Mesenchymal stem cell (in vitro differentiated cells and primary cell): ENCODE measurements around the gene MRM2.

Experiments
- DNase-seq: peaks from one replicate; pipeline ENCODE4 v3.0.0-alpha.2; 2013
- H2AFZ ChIP-seq: one replicate; pipeline ENCODE4 v1.6.1; 2013; ENCODE audit warnings: low read depth, mild to moderate bottlenecking, control low read depth, inconsistent platforms, low read length, moderate library complexity
- H2AK5ac ChIP-seq: 2 replicates; pipeline ENCODE4 v1.6.1; 2013; ENCODE audit warnings: low read length, moderate library complexity, mild to moderate bottlenecking, inconsistent platforms; ENCODE audit not compliant: severe bottlenecking
- H2BK120ac ChIP-seq: one replicate; pipeline ENCODE4 v1.6.1; 2013; ENCODE audit warnings: low read depth, mild to moderate bottlenecking, inconsistent platforms, low read length, moderate library complexity
- H2BK12ac ChIP-seq, 2 experiments: one replicate each; pipeline ENCODE4 v1.6.1; 2013; ENCODE audit warnings: inconsistent platforms in 2 of 2, low read length in 2 of 2, mild to moderate bottlenecking in 2 of 2, moderate library complexity in 2 of 2, control low read depth in 1 of 2
- H2BK15ac ChIP-seq: one replicate; pipeline ENCODE4 v1.6.1; 2013; ENCODE audit warnings: mild to moderate bottlenecking, low read depth, inconsistent platforms; ENCODE audit not compliant: poor library complexity, severe bottlenecking
- H2BK5ac ChIP-seq: 2 replicates; pipeline ENCODE4 v1.6.1; 2013; ENCODE audit warnings: low read depth, mild to moderate bottlenecking, low read length, control low read depth, inconsistent platforms; ENCODE audit not compliant: poor library complexity, severe bottlenecking
- H3K14ac ChIP-seq, 2 experiments: one replicate each; pipeline ENCODE4 v1.6.1; 2013; ENCODE audit warnings: inconsistent platforms in 2 of 2, low read length in 2 of 2, control low read depth in 1 of 2, mild to moderate bottlenecking in 1 of 2, moderate library complexity in 1 of 2
- H3K18ac ChIP-seq, 2 experiments: one replicate each; pipeline ENCODE4 v1.6.1; 2013; ENCODE audit warnings: inconsistent platforms in 2 of 2, low read length in 2 of 2, control low read depth in 1 of 2, low read depth in 1 of 2, mild to moderate bottlenecking in 1 of 2
- H3K23ac ChIP-seq, 2 experiments: one replicate each; pipeline ENCODE4 v1.6.1; 2013; ENCODE audit warnings: inconsistent platforms in 2 of 2, low read length in 2 of 2, mild to moderate bottlenecking in 2 of 2, moderate library complexity in 2 of 2, control low read depth in 1 of 2
- H3K27ac ChIP-seq: 2 replicates; pipeline ENCODE4 v1.5.1; 2013; ENCODE audit warnings: mild to moderate bottlenecking, moderate library complexity, low read length, control low read depth, inconsistent platforms; ENCODE audit not compliant: poor library complexity, severe bottlenecking
- H3K27me3 ChIP-seq, 2 experiments: 2 replicates each; pipeline versions ENCODE4 v1.6.1 to v1.7.0; 2013; ENCODE audit warnings: low read length in 2 of 2, mild to moderate bottlenecking in 2 of 2, moderate library complexity in 2 of 2, control low read depth in 1 of 2, inconsistent platforms in 1 of 2; ENCODE audit not compliant: control insufficient read depth in 1 of 2, insufficient read depth in 1 of 2
- H3K36me3 ChIP-seq, 2 experiments: 2 replicates each; pipeline versions ENCODE4 v1.6.1 to v1.7.0; 2013; ENCODE audit warnings: low read length in 2 of 2, control low read depth in 1 of 2, inconsistent platforms in 1 of 2, low read depth in 1 of 2, mild to moderate bottlenecking in 1 of 2; ENCODE audit not compliant: insufficient read depth in 2 of 2, control insufficient read depth in 1 of 2
- H3K4ac ChIP-seq, 2 experiments: one replicate each; pipeline ENCODE4 v1.6.1; 2013; ENCODE audit warnings: inconsistent platforms in 2 of 2, low read length in 2 of 2, mild to moderate bottlenecking in 2 of 2, moderate library complexity in 2 of 2, control low read depth in 1 of 2, low read depth in 1 of 2
- H3K4me1 ChIP-seq: 2 replicates; pipeline ENCODE4 v1.6.1; 2013; ENCODE audit warnings: low read depth, low read length, control low read depth; ENCODE audit not compliant: control insufficient read depth, insufficient read depth
- H3K4me2 ChIP-seq: 2 replicates; pipeline ENCODE4 v1.6.1; 2013; ENCODE audit warnings: low read length, mild to moderate bottlenecking, inconsistent platforms; ENCODE audit not compliant: poor library complexity, severe bottlenecking
- H3K4me3 ChIP-seq, 2 experiments: 2 replicates each; pipeline versions ENCODE4 v1.5.1 to v1.7.0; 2013; ENCODE audit warnings: low read length in 2 of 2, mild to moderate bottlenecking in 2 of 2, control low read depth in 1 of 2, low read depth in 1 of 2; ENCODE audit not compliant: insufficient read depth in 1 of 2
- H3K79me1 ChIP-seq: replicated peaks from 2 replicates; pipeline ENCODE4 v1.6.1; 2013; ENCODE audit warnings: mild to moderate bottlenecking, control low read depth, low read length, inconsistent platforms; ENCODE audit not compliant: poor library complexity, severe bottlenecking
- H3K9ac ChIP-seq: 2 replicates; pipeline ENCODE4 v1.7.0; 2013; ENCODE audit warnings: mild to moderate bottlenecking, low read length, moderate library complexity
- H3K9me3 ChIP-seq: 2 replicates; pipeline ENCODE4 v1.7.0; 2013; ENCODE audit warnings: mild to moderate bottlenecking, low read length; ENCODE audit not compliant: control insufficient read depth
- H4K8ac ChIP-seq: one replicate; pipeline ENCODE4 v1.6.1; 2013; ENCODE audit warnings: inconsistent platforms, mild to moderate bottlenecking, low read length, moderate library complexity
- H4K91ac ChIP-seq: one replicate; pipeline ENCODE4 v1.6.1; 2013; ENCODE audit warnings: mild to moderate bottlenecking, low read length, inconsistent platforms
- WGBS: methylation state at CpG from one replicate; pipeline ENCODE4 v1.1.7; 2013; ENCODE audit warnings: mixed read lengths; 5-methylcytosine and 5-hydroxymethylcytosine counted together

MRM2 gene

GRCh38 chr7:2276107-2276506, 34.1 kb upstream of the MRM2 start:
- no peak overlapping the region for H3K27ac ChIP-seq

GRCh38 chr7:2275101-2275500, 33.1 kb upstream of the MRM2 start:
- no peak overlapping the region for H3K9ac ChIP-seq
- H2BK120ac ChIP-seq, result no peak overlapping the region
- H3K36me3 ChIP-seq, result peaks cover 39 to 57% of the 10 kb centered on the region in 2 experiments
- peaks cover 6% of the 10 kb centered on the region for H3K4me1 ChIP-seq
- 94% methylated on average over 18 of the region's 18 CpGs for WGBS
- no peak overlapping the region for H2BK5ac ChIP-seq
- no peak overlapping the region for H3K14ac ChIP-seq
- peak overlapping the region; percentile 63 for H2BK15ac ChIP-seq
- H3K79me1 ChIP-seq, result peaks cover 19% of the 10 kb centered on the region
- no peak overlapping the region for H2AK5ac ChIP-seq
- H2BK12ac ChIP-seq, result no peak overlapping the region
- no peak overlapping the region for H3K27ac ChIP-seq
- no peak overlapping the region for H3K4me2 ChIP-seq
- H3K27me3 ChIP-seq, result no peaks in the 10 kb centered on the region
- no peak overlapping the region for H3K18ac ChIP-seq
- no peak overlapping the region for H3K23ac ChIP-seq
- no peak overlapping the region for H2AFZ ChIP-seq
- H3K4me3 ChIP-seq, result no peak overlapping the region
- no peak overlapping the region for H4K91ac ChIP-seq
- H3K4ac ChIP-seq, result no peak overlapping the region
- no peaks in the 10 kb centered on the region for H3K9me3 ChIP-seq
- H4K8ac ChIP-seq, result no peak overlapping the region
- DNase-seq, result no peak

More at GRCh38 chr7:2276107-2276506, 34.1 kb upstream of the MRM2 start:
- 95% methylated on average over 18 of the region's 18 CpGs for WGBS
- H2BK12ac ChIP-seq, result no peak overlapping the region
- H2BK15ac ChIP-seq, result no peak overlapping the region
- no peaks in the 10 kb centered on the region for H3K27me3 ChIP-seq
- no peak overlapping the region for H4K8ac ChIP-seq
- H3K9me3 ChIP-seq, result no peaks in the 10 kb centered on the region
- H3K4me1 ChIP-seq, result no peaks in the 10 kb centered on the region
- peaks cover 32 to 49% of the 10 kb centered on the region in 2 experiments for H3K36me3 ChIP-seq
- H2AFZ ChIP-seq, result no peak overlapping the region
- H3K9ac ChIP-seq, result no peak overlapping the region
- DNase-seq, result no peak
- H4K91ac ChIP-seq, result peak overlapping the region; percentile 7
- H3K18ac ChIP-seq, result no peak overlapping the region
- no peak overlapping the region for H3K4me2 ChIP-seq
- H2AK5ac ChIP-seq, result no peak overlapping the region
- no peak overlapping the region for H3K4ac ChIP-seq
- no peak overlapping the region for H2BK5ac ChIP-seq
- H3K23ac ChIP-seq, result no peak overlapping the region
- H2BK120ac ChIP-seq, result no peak overlapping the region
- H3K14ac ChIP-seq, result no peak overlapping the region
- H3K4me3 ChIP-seq, result no peak overlapping the region
- peaks cover 17% of the 10 kb centered on the region for H3K79me1 ChIP-seq

GRCh38 chr7:2274666-2275065, 32.7 kb upstream of the MRM2 start:
- Histone ChIP-seq H3K4ac (no peak overlapping the region), H3K4me2 (no peak overlapping the region), H4K91ac (no peak overlapping the region), H3K27me3 (no peaks in the 10 kb centered on the region), H3K79me1 (peaks cover 17% of the 10 kb centered on the region), H3K4me1 (peaks cover 9% of the 10 kb centered on the region), H3K23ac (no peak overlapping the region), H2AFZ (no peak overlapping the region), H2BK12ac (no peak overlapping the region), H3K9ac (no peak overlapping the region), H3K9me3 (no peaks in the 10 kb centered on the region), H3K18ac (no peak overlapping the region), H2BK5ac (no peak overlapping the region), H4K8ac (no peak overlapping the region), H2AK5ac (no peak overlapping the region), H3K14ac (no peak overlapping the region), H3K4me3 (no peak overlapping the region), H3K27ac (no peak overlapping the region), H2BK120ac (no peak overlapping the region), H3K36me3 (peaks cover 39 to 57% of the 10 kb centered on the region in 2 experiments), H2BK15ac (peak overlapping the region; percentile 63)
- DNase-seq, result no peak
- over 99% methylated on average over 7 of the region's 7 CpGs for WGBS

- H3K79me1 ChIP-seq, result peaks cover 12% of the 10 kb centered on the region
- no peak overlapping the region for H3K4me2 ChIP-seq
- no peak overlapping the region for H3K4me3 ChIP-seq
- H2BK12ac ChIP-seq, result no peak overlapping the region
- no peak overlapping the region for H3K9ac ChIP-seq
- no peak overlapping the region for H4K91ac ChIP-seq
- no peaks in the 10 kb centered on the region for H3K9me3 ChIP-seq
- H3K4me1 ChIP-seq, result peaks cover 12% of the 10 kb centered on the region
- no peak overlapping the region for H2AFZ ChIP-seq
- no peak for DNase-seq
- no peak overlapping the region for H4K8ac ChIP-seq
- H3K36me3 ChIP-seq, result peaks cover 39 to 54% of the 10 kb centered on the region in 2 experiments
- no peak overlapping the region for H3K23ac ChIP-seq
- no peak overlapping the region for H2BK120ac ChIP-seq
- no peak overlapping the region for H2AK5ac ChIP-seq
- no peak overlapping the region for H3K14ac ChIP-seq
- H2BK15ac ChIP-seq, result no peak overlapping the region
- H3K27me3 ChIP-seq, result no peaks in the 10 kb centered on the region
- no peak overlapping the region for H3K27ac ChIP-seq
- no peak overlapping the region for H3K18ac ChIP-seq
- H2BK5ac ChIP-seq, result no peak overlapping the region
- no peak overlapping the region for H3K4ac ChIP-seq
- 96% methylated on average over 20 of the region's 20 CpGs for WGBS
These were observed 31.9 kb upstream of the MRM2 start for GRCh38 chr7:2273866-2274265.
